ENCODE results near the gene KRTAP4-12. TPM values are rescaled to one million over a fixed set of nuclear protein-coding genes. Genes with fewer than 3 reads are reported as not detected.
"Not testable (repeated sequence)": the region's sequence is repeated elsewhere in the genome, so short reads cannot be mapped to it uniquely, and the experiment has no call there.

KRTAP4-12 gene
- total RNA-seq, 1 donor = not detected

DNA sequence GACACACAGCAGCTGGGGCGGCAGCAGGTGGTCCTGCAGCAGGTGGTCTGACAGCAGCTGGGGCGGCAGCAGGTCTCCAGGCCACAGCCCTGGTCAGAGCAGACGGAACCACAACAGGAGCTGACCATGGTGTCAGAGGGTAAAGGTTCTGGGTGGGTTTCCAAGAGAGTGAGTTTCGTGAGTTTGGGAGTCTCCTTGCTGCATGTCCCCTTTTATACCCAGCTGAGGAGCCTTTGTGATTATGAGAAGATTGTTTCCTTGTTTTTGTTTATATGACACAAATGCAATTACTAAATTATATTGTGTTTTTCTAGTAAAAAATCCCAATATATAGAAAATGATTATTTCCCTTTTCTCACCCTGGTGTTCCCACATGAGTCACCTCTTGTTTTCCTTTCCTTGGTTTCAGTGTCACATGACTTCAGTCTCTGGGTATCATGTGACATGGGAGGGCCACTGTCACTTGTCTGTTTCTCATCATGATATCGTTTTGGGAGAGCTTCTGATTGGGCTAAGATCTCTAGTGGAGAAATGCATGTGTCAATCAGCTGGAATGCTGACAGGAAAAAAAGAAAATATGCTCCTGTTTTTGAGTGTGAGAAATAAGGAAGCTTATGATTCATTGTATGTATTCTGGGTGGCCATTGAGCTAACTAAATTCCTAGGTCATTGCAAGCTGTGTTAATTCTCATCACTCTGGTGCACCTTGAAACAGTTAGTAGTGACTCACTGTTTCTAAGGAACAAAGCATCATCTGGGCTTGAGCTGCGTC, 16.6 kb upstream of the KRTAP4-12 start, which contains the start of gene KRTAP4-6:
KRTAP4-6 (minus strand) TSS at position 185 of the 772 bp plus-strand sequence; CDS start at position 128, 57 bp downstream.
- Histone ChIP-seq H3K27me3 (ENCODE audit: insufficient read depth, low read length) (no peaks in the 10 kb centered on the region), H3K4me1 (ENCODE audit: insufficient read depth, low read length) (no peaks in the 10 kb centered on the region), H3K4me3 (ENCODE audit: low read length) (no peak within 1 kb of the TSS), H3K9me3 (ENCODE audit: low read depth, low read length) (no peaks in the 10 kb centered on the region)

DNA sequence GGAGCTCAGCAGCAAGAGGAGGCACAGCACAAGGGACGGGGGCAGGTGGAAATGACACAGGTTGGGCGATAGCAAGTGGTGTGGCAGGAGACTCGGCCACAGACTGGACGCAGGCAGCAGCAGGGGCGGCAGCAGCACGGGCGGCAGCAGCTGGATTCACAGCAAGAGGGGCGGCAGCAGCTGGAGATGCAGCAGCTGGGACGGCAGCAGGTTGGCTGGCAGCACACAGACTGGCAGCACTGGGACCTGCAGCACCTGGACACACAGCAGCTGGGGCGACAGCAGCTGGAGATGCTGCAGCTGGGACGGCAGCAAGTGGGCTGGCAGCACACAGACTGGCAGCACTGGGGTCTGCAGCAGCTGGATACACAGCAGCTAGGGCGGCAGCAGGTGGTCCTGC, 15.9 kb upstream of the KRTAP4-12 start:
- not testable (repeated sequence) for H3K4me3 ChIP-seq (ENCODE audit: low read length); H3K27me3 ChIP-seq (ENCODE audit: insufficient read depth, low read length); H3K9me3 ChIP-seq (ENCODE audit: low read depth, low read length); H3K4me1 ChIP-seq (ENCODE audit: insufficient read depth, low read length)

- no peaks in the 10 kb centered on the region for H3K4me1 ChIP-seq (ENCODE audit: insufficient read depth, low read length)
- H3K9me3 ChIP-seq (ENCODE audit: low read depth, low read length) = no peaks in the 10 kb centered on the region
- no peaks in the 10 kb centered on the region for H3K27me3 ChIP-seq (ENCODE audit: insufficient read depth, low read length)
- no peak overlapping the region for H3K4me3 ChIP-seq (ENCODE audit: low read length)
These were observed 10.1 kb upstream of the KRTAP4-12 start for GRCh38 chr17:41133880-41134735.

- H3K4me1 ChIP-seq (ENCODE audit: insufficient read depth, low read length) = no peaks in the 10 kb centered on the region
- no peaks in the 10 kb centered on the region for H3K27me3 ChIP-seq (ENCODE audit: insufficient read depth, low read length)
- H3K9me3 ChIP-seq (ENCODE audit: low read depth, low read length) = no peaks in the 10 kb centered on the region
- no peak overlapping the region for H3K4me3 ChIP-seq (ENCODE audit: low read length)
These were observed 8.0 kb upstream of the KRTAP4-12 start for GRCh38 chr17:41131979-41132378.

DNA sequence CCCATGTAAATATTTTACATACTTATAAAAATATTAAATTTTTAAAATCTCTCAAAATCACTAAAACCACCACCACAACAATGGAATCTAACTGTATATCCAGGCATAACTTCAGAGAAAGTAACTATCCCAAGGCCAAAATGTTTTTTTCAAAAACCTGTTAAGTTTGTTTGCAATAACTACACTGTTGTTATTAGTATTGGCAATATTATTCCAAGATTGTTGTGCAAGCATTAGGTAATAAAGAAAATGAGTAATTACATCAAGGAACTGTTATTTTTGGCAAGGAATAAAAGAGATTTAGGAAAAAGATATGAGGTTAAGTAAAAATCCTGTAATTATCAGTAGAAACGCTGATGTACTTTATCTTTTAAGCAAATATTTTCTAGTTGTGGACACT, 3.4 kb upstream of the KRTAP4-12 start:
- no peaks in the 10 kb centered on the region for H3K27me3 ChIP-seq (ENCODE audit: insufficient read depth, low read length)
- peaks cover 6% of the 10 kb centered on the region for H3K4me1 ChIP-seq (ENCODE audit: insufficient read depth, low read length)
- H3K4me3 ChIP-seq (ENCODE audit: low read length) = no peak overlapping the region
- H3K9me3 ChIP-seq (ENCODE audit: low read depth, low read length) = no peaks in the 10 kb centered on the region

- H3K4me1 ChIP-seq (ENCODE audit: insufficient read depth, low read length) = peaks cover 6% of the 10 kb centered on the region
- no peaks in the 10 kb centered on the region for H3K9me3 ChIP-seq (ENCODE audit: low read depth, low read length)
- H3K4me3 ChIP-seq (ENCODE audit: low read length) = no peak overlapping the region
- H3K27me3 ChIP-seq (ENCODE audit: insufficient read depth, low read length) = no peaks in the 10 kb centered on the region
These were observed 2.4 kb upstream of the KRTAP4-12 start for GRCh38 chr17:41126412-41126811.

GRCh38 chr17:41125064-41125463, 1.1 kb upstream of the KRTAP4-12 start:
- Histone ChIP-seq H3K9me3 (ENCODE audit: low read depth, low read length) (no peaks in the 10 kb centered on the region), H3K4me1 (ENCODE audit: insufficient read depth, low read length) (peaks cover 9% of the 10 kb centered on the region), H3K27me3 (ENCODE audit: insufficient read depth, low read length) (no peaks in the 10 kb centered on the region), H3K4me3 (ENCODE audit: low read length) (no peak overlapping the region)

DNA sequence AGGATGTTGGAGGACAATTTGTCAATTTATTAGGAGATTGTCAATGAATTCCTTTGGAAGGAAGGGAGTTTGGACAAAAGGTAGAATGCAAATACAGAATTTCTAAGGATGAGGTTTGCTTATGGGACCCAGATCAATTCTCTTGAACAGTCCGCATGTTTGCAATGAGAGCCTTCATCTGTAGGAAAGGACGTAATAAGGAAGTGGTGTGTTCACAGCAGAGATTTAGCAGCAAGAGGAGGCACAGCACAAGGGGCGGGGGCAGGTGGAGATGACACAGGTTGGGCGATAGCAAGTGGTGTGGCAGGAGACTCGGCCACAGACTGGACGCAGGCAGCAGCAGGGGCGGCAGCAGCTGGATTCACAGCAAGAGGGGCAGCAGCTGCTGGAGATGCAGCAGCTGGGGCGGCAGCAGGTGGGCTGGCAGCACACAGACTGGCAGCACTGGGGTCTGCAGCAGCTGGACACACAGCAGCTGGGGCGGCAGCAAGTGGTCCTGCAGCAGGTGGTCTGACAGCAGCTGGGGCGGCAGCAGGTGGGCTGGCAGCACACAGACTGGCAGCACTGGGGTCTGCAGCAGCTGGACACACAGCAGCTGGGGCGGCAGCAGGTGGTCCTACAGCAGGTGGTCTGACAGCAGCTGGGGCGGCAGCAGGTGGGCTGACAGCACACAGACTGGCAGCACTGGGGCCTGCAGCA, 541 bp downstream of the KRTAP4-12 start:
- peaks cover 12% of the 10 kb centered on the region for H3K4me1 ChIP-seq (ENCODE audit: insufficient read depth, low read length)

DNA sequence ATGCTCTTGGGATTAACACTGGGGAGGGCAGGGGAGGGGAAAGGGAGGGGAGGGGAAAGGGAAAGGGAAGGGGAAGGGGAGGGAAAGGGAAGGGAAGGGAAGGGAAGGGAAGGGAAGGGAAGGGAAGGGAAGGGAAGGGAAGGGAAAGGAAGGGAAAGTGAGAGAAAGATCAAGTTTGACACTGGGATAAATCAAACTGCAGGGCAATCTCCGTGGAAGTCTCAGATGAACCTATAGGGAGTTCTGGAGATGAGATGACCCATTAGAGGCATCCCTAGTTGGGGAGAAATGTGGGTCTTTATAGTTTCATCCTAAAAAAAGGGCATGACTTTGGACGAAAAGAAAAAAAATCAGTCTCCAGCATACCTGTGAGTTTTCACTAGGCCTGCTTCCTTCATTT, 2.2 kb downstream of the KRTAP4-12 start:
- H3K27me3 ChIP-seq (ENCODE audit: insufficient read depth, low read length) = no peaks in the 10 kb centered on the region
- H3K9me3 ChIP-seq (ENCODE audit: low read depth, low read length) = no peaks in the 10 kb centered on the region
- no peak overlapping the region for H3K4me3 ChIP-seq (ENCODE audit: low read length)
- H3K4me1 ChIP-seq (ENCODE audit: insufficient read depth, low read length) = peaks cover 12% of the 10 kb centered on the region

More for the DNA sequence above, 541 bp downstream of the KRTAP4-12 start:
- not testable (repeated sequence) for H3K4me3 ChIP-seq (ENCODE audit: low read length); H3K9me3 ChIP-seq (ENCODE audit: low read depth, low read length); H3K27me3 ChIP-seq (ENCODE audit: insufficient read depth, low read length)

DNA sequence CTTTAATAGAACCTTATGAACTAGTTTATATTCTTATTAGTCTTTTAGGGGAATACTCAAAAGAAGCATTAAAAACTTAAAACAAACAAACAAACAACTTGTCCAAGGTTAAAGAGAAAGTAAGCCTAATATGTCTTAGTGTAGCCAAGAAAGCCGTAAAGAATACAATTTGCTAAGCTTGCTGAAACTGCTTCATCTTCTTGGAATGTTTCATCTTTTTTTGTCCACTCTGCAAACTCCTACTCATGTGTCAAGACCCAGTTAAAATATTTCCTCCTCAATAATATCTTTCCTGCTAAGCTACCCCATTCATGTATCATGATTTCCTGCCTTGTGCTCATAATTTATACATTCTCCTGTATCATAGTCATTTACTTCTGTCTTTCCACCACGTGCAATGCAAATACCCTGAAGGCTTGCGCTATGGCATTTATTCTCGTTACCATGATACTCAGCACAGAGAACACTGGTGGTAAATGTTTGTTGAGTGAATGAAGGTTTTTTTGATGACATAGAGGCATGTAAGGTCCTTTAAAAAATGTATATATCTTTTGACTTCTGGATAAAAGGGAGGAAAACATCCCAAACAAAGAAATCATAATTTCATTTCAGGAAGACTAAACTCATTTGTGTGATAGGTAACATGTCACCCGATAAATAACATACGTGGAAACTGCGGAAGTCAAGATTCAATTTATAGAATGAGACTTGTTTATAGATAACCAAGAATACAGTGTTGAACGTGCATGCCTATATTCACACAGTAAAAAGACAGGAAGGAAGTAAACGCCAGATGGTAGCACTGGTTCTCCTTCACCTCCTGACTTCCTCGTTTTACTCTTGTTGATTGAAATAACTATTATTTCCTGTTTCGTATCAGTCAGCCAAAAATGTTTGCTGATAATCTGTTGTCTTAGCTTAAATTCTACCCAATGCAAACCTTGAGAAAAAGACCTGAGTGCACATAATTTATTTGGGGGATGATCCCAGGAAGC, 4.0 kb downstream of the KRTAP4-12 start:
- H3K27me3 ChIP-seq (ENCODE audit: insufficient read depth, low read length); H3K4me3 ChIP-seq (ENCODE audit: low read length); H3K9me3 ChIP-seq (ENCODE audit: low read depth, low read length): not testable (repeated sequence)
- H3K4me1 ChIP-seq (ENCODE audit: insufficient read depth, low read length) = peaks cover 11% of the 10 kb centered on the region

- no peaks in the 10 kb centered on the region for H3K9me3 ChIP-seq (ENCODE audit: low read depth, low read length)
- H3K4me3 ChIP-seq (ENCODE audit: low read length) = no peak overlapping the region
- H3K4me1 ChIP-seq (ENCODE audit: insufficient read depth, low read length) = peaks cover 11% of the 10 kb centered on the region
- H3K27me3 ChIP-seq (ENCODE audit: insufficient read depth, low read length) = peaks cover 3% of the 10 kb centered on the region
These were observed 5.3 kb downstream of the KRTAP4-12 start for GRCh38 chr17:41118721-41119120.

- H3K4me1 ChIP-seq (ENCODE audit: insufficient read depth, low read length) = peaks cover 11% of the 10 kb centered on the region
These were observed 6.1 kb downstream of the KRTAP4-12 start, which contains the start of gene KRTAP4-11 for GRCh38 chr17:41117846-41118386. TSS of gene KRTAP4-11 (minus strand) at chr17:41118373. CDS start at chr17:41118315, 58 bp downstream.

GRCh38 chr17:41116297-41116696, 7.7 kb downstream of the KRTAP4-12 start:
- H3K27me3 ChIP-seq (ENCODE audit: insufficient read depth, low read length) = peaks cover 3% of the 10 kb centered on the region
- H3K4me3 ChIP-seq (ENCODE audit: low read length) = no peak overlapping the region
- peaks cover 6% of the 10 kb centered on the region for H3K9me3 ChIP-seq (ENCODE audit: low read depth, low read length)
- peaks cover 11% of the 10 kb centered on the region for H3K4me1 ChIP-seq (ENCODE audit: insufficient read depth, low read length)

More at GRCh38 chr17:41117846-41118386, 6.1 kb downstream of the KRTAP4-12 start, which contains the start of gene KRTAP4-11:
- H3K4me3 ChIP-seq (ENCODE audit: low read length); H3K9me3 ChIP-seq (ENCODE audit: low read depth, low read length); H3K27me3 ChIP-seq (ENCODE audit: insufficient read depth, low read length): not testable (repeated sequence)
